Activated T-cell treated with anti-CD3 and anti-CD28 coated beads, Interleukin-2, amount 50 U/mL, for 72 hours (primary cell): Measurements from ENCODE around the gene HS3ST5. TPM values are rescaled to one million over a fixed set of nuclear protein-coding genes. Genes with fewer than 3 reads are reported as not detected.

Experiments
- ATAC-seq, 2 donors: fragments of 150-1000 bp; cut with Tn5 transposase; replicated peaks in 1 of 2; 2 replicates each; pipeline ENCODE4 v1.10.0; 2021; ENCODE audit warnings: moderate library complexity in 2 of 2, mild to moderate bottlenecking in 1 of 2
- DNase-seq, 2 donors: peaks; one replicate each; pipeline ENCODE4 v3.0.0; 2021 to 2022; ENCODE audit warnings: mixed read lengths in 1 of 2
- H3K27ac Mint-ChIP-seq: one replicate; pipeline ENCODE4 v1.8.0; 2022; ENCODE audit warnings: mild to moderate bottlenecking, moderate library complexity, mixed read lengths
- H3K27me3 Mint-ChIP-seq: one replicate; pipeline ENCODE4 v1.8.0; 2022; ENCODE audit warnings: low read depth, mixed read lengths
- H3K36me3 Mint-ChIP-seq, 2 donors: one replicate each; pipeline ENCODE4 v1.8.0; 2022; ENCODE audit warnings: mixed read lengths in 2 of 2, mild to moderate bottlenecking in 1 of 2; ENCODE audit not compliant: insufficient read depth in 2 of 2
- H3K4me1 Mint-ChIP-seq: one replicate; pipeline ENCODE4 v1.8.0; 2022; ENCODE audit warnings: low read depth, mixed read lengths
- H3K4me3 Mint-ChIP-seq, 2 donors: one replicate each; pipeline ENCODE4 v1.8.0; 2022; ENCODE audit warnings: mild to moderate bottlenecking in 2 of 2, mixed read lengths in 2 of 2, moderate library complexity in 2 of 2
- H3K9me3 Mint-ChIP-seq, 2 donors: one replicate each; pipeline ENCODE4 v1.8.0; 2022; ENCODE audit warnings: mixed read lengths in 2 of 2
- total RNA-seq, 2 donors: library from RNA; stranded (reverse); gene quantifications; one replicate each; pipeline ENCODE4 v1.2.3, GENCODE V29; 2022

Gene HS3ST5
- not detected for total RNA-seq

- Mint-ChIP-seq H3K4me1 (no peaks in the 10 kb centered on the region), H3K36me3 (peaks cover 1 to 3% of the 10 kb centered on the region in 2 donors), H3K4me3 (peak within 1 kb of the TSS; percentile 40), H3K9me3 (no peaks in the 10 kb centered on the region), H3K27me3 (peaks cover 37% of the 10 kb centered on the region), H3K27ac (no peak within 1 kb of the TSS)
- DNase-seq (no peak), ATAC-seq (peak in 1 of 2 donors; percentile 31)
Measured at GRCh38 chr6:114342826-114343781, at the start of gene HS3ST5. TSS of gene HS3ST5 (minus strand) at chr6:114343023. CDS start at chr6:114062845, 280,178 bp downstream.

GRCh38 chr6:114390176-114390575 lies 47.4 kb upstream of the HS3ST5 start:
- no peaks in the 10 kb centered on the region for H3K4me1 Mint-ChIP-seq
- no peaks in the 10 kb centered on the region for H3K36me3 Mint-ChIP-seq
- no peak overlapping the region for H3K27ac Mint-ChIP-seq
- no peaks in the 10 kb centered on the region for H3K27me3 Mint-ChIP-seq
- DNase-seq (no peak), ATAC-seq (no peak)
- no peaks in the 10 kb centered on the region for H3K9me3 Mint-ChIP-seq
- no peak overlapping the region for H3K4me3 Mint-ChIP-seq

GRCh38 chr6:114389111-114389510 lies 46.3 kb upstream of the HS3ST5 start:
- H3K4me1 Mint-ChIP-seq, result no peaks in the 10 kb centered on the region
- ATAC-seq (no peak), DNase-seq (no peak)
- no peaks in the 10 kb centered on the region for H3K36me3 Mint-ChIP-seq
- no peaks in the 10 kb centered on the region for H3K27me3 Mint-ChIP-seq
- H3K9me3 Mint-ChIP-seq, result no peaks in the 10 kb centered on the region
- no peak overlapping the region for H3K27ac Mint-ChIP-seq
- H3K4me3 Mint-ChIP-seq, result no peak overlapping the region

DNA sequence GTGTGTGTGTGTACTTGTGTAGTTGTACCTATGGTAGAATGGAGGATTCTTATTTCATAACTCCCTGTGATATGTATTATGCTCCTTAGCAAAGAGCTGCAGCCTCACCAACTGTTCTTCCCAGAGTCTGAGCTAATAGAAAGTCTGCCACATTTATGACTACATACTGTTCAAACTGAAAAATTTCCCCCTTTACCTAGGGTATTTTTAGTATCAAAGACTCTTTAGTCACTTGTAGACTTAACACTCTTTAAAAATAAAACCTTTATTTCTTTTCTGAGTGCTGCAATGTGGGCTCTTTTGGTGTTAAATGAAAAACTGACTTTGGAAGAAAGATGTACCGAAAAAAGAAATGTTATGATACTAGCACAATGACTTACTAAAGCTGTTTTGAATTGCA lies 39.6 kb upstream of the HS3ST5 start:
- DNase-seq (no peak), ATAC-seq (no peak)
- Mint-ChIP-seq H3K36me3 (no peaks in the 10 kb centered on the region), H3K27ac (no peak overlapping the region), H3K4me1 (no peaks in the 10 kb centered on the region), H3K9me3 (peaks cover 2 to 3% of the 10 kb centered on the region in 2 donors), H3K4me3 (no peak overlapping the region), H3K27me3 (no peaks in the 10 kb centered on the region)

DNA sequence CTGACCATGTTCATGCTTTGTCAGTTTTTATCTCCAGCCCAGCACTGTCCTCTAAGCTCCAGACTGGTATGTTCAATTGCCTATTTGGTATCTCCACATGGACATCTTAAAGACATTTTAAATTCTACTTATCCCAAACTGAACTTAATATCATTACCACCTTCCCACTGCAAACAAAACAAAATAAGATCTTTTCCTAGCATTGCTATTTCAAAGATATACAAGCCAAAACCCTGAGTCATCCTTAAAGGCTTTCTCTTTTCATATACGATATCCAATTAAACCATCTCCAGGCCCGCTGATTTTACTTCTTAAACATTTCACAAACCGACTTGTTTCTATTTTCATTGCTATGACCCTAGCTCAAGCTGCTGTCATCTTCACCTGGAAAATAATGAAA lies 35.1 kb upstream of the HS3ST5 start:
- H3K36me3 Mint-ChIP-seq, result no peaks in the 10 kb centered on the region
- H3K4me1 Mint-ChIP-seq, result no peaks in the 10 kb centered on the region
- H3K4me3 Mint-ChIP-seq, result no peak overlapping the region
- peaks cover 2 to 3% of the 10 kb centered on the region in 2 donors for H3K9me3 Mint-ChIP-seq
- ATAC-seq (no peak), DNase-seq (no peak)
- no peaks in the 10 kb centered on the region for H3K27me3 Mint-ChIP-seq
- no peak overlapping the region for H3K27ac Mint-ChIP-seq

DNA sequence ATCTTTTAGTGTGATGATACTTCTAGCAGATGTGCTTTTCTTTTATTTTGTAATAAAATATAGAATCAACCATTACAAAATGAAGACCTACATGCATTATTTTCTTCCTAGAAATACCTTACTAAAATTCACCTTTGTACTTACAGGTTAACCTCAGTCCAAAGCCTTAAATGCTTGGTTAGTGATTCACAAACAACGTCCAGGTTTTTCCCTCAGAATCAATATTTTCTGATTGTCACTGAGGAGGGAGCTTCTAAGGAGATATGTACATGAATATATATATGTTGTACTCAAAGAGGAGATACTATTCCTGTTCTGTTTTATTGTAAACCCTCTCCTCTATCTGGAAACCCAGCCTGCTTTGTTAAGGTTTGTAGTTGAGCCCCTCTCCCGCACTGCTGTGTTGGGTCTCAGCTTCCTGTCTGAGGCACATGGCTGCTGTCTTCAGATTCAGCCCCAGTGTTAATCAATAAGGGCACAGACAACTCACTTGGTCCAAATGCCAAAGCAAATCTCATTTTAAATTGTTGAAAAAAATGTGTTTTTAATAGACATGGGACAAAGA lies 33.9 kb upstream of the HS3ST5 start:
- Mint-ChIP-seq H3K4me1 (no peaks in the 10 kb centered on the region), H3K27ac (no peak overlapping the region), H3K27me3 (no peaks in the 10 kb centered on the region), H3K9me3 (peaks cover 0 to 3% of the 10 kb centered on the region in 2 donors), H3K4me3 (no peak overlapping the region), H3K36me3 (no peaks in the 10 kb centered on the region)
- DNase-seq (no peak), ATAC-seq (no peak)

DNA sequence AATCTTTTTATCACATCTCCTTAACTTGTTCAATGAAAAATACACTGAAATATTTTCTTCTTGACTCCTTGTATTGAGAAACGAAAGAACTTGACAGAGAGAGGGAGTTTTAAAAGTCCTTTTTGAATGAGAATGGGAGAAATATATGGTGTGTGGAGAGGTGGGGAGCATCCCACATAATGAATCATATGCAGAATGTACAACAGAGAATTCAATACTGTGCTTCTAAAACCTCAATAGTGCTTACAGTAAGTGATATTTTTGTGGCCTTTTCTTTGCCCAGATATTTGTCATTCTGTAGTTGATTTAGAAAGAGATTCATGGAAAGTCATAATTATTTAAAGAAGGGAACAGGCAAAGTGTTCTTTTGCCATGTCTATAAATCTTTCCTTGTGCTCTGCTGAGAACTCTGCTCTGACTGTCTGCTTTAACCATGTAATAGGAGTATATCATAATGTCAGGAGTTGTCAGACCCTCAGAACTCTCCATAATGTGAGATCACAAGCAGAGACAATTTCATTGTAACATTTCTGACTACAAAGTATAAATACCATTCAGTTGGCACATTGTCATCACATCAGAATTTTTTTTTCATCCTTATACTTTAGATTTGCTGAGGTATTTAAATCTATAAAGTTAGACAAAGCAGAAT lies 32.8 kb upstream of the HS3ST5 start:
- DNase-seq, result no peak
- Mint-ChIP-seq H3K4me3 (no peak overlapping the region), H3K4me1 (no peaks in the 10 kb centered on the region), H3K9me3 (peaks cover 0 to 3% of the 10 kb centered on the region in 2 donors), H3K27me3 (no peaks in the 10 kb centered on the region), H3K36me3 (no peaks in the 10 kb centered on the region), H3K27ac (no peak overlapping the region)
- no peak for ATAC-seq

DNA sequence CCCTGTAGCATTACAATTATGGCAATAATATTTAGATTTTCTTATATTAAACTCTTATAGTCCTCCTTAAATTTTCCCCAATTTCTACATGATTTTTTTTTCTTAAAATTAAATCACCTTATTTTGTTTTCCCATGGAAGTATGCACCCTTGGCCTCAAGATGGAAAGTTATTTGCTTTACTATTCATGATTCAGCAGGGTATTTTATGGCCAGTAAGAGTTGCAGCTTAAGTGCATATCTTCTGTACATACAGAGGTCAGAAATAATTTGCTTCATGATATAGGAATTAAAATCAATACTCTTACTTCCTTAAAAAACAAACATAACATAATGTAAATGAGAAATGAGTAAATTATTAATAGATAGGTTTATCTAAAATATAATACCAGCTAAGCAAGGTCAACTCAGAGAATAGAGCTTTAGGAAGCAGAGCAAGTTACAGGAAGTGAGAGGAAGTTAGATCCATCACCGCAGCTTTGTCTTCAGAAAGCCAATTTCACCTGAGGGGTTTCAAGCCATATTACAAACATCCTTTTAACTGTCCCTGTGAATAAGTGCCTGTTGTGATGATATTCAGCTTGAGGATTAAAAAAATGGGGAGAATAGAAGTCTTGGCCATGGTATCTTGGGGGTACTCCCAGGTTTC lies 24.6 kb upstream of the HS3ST5 start:
- no peak overlapping the region for H3K4me3 Mint-ChIP-seq
- peaks cover 0 to 2% of the 10 kb centered on the region in 2 donors for H3K9me3 Mint-ChIP-seq
- no peak overlapping the region for H3K27ac Mint-ChIP-seq
- DNase-seq (no peak), ATAC-seq (no peak)
- H3K4me1 Mint-ChIP-seq, result no peaks in the 10 kb centered on the region
- no peaks in the 10 kb centered on the region for H3K36me3 Mint-ChIP-seq
- H3K27me3 Mint-ChIP-seq, result no peaks in the 10 kb centered on the region

DNA sequence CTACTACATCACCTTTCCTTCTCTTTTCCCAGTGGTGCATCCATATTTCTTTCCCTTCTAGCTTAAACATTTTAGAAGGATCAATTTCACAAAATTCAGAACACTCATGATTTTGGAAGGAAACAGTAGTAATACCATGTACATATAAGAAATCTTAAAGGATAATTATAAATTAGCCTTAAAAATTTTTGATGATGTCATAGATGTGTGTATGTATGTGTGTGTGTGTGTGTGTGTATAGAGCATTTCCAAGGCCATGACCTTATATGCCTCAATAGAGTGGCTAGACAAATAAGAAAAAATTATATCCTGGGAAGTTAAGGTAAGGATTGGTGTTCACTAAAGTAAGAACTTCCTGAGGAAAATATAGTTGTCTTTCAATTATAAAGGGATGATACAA lies 24.1 kb upstream of the HS3ST5 start:
- Mint-ChIP-seq H3K36me3 (no peaks in the 10 kb centered on the region), H3K9me3 (peaks cover 2 to 4% of the 10 kb centered on the region in 2 donors), H3K4me1 (no peaks in the 10 kb centered on the region), H3K27ac (no peak overlapping the region), H3K4me3 (no peak overlapping the region), H3K27me3 (no peaks in the 10 kb centered on the region)
- no peak for ATAC-seq
- no peak for DNase-seq

DNA sequence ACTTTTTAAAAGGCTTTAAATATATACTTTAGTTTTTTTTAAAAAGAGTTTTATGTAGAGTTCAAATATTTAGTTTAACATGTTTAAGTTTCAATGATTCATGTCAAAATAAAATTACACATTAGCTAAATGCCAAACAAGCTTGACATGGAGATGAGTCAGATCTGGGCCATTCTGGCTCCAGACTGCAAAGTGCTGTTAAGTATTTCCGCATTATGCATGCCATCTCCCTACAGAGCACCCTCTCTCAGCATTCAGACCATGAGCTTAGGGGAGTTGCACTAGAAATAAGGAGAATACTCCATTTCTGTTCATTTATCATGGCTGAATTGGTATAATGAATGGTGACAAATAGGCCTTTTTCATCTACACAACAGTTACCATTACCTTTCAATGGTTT lies 21.5 kb upstream of the HS3ST5 start:
- Mint-ChIP-seq H3K27ac (no peak overlapping the region), H3K9me3 (peaks cover 2 to 4% of the 10 kb centered on the region in 2 donors), H3K36me3 (no peaks in the 10 kb centered on the region), H3K27me3 (no peaks in the 10 kb centered on the region), H3K4me3 (no peak overlapping the region), H3K4me1 (no peaks in the 10 kb centered on the region)
- ATAC-seq, result no peak
- no peak for DNase-seq

GRCh38 chr6:114362957-114363356 lies 20.1 kb upstream of the HS3ST5 start:
- H3K4me1 Mint-ChIP-seq, result no peaks in the 10 kb centered on the region

GRCh38 chr6:114362396-114362795 lies 19.6 kb upstream of the HS3ST5 start:
- H3K4me1 Mint-ChIP-seq, result no peaks in the 10 kb centered on the region
- H3K27me3 Mint-ChIP-seq, result no peaks in the 10 kb centered on the region
- H3K9me3 Mint-ChIP-seq, result peaks cover 2 to 4% of the 10 kb centered on the region in 2 donors
- no peak overlapping the region for H3K4me3 Mint-ChIP-seq
- H3K36me3 Mint-ChIP-seq, result no peaks in the 10 kb centered on the region
- DNase-seq (no peak), ATAC-seq (no peak)
- no peak overlapping the region for H3K27ac Mint-ChIP-seq

More at GRCh38 chr6:114362957-114363356, 20.1 kb upstream of the HS3ST5 start:
- Mint-ChIP-seq H3K36me3 (no peaks in the 10 kb centered on the region), H3K9me3 (peaks cover 2 to 4% of the 10 kb centered on the region in 2 donors), H3K27me3 (no peaks in the 10 kb centered on the region), H3K4me3 (no peak overlapping the region), H3K27ac (no peak overlapping the region)
- ATAC-seq (no peak), DNase-seq (no peak)

GRCh38 chr6:114361036-114361435 lies 18.2 kb upstream of the HS3ST5 start:
- peaks cover 2% of the 10 kb centered on the region in 2 donors for H3K9me3 Mint-ChIP-seq
- H3K36me3 Mint-ChIP-seq, result no peaks in the 10 kb centered on the region
- ATAC-seq (no peak), DNase-seq (no peak)
- no peaks in the 10 kb centered on the region for H3K27me3 Mint-ChIP-seq
- H3K4me3 Mint-ChIP-seq, result no peak overlapping the region
- no peak overlapping the region for H3K27ac Mint-ChIP-seq
- no peaks in the 10 kb centered on the region for H3K4me1 Mint-ChIP-seq
